ENCODE data around the gene DNASE1.

The DNASE1 gene

GRCh38 chr16:3645108-3645503, 9.4 kb upstream of the DNASE1 start:
- Histone ChIP-seq H3K4me3 (ENCODE audit: low read depth in 1 of 2, low read length in 1 of 2) (no peak overlapping the region), H3K27me3 (no peaks in the 10 kb centered on the region), H3K9me3 (no peaks in the 10 kb centered on the region), H3K36me3 (peaks cover 90% of the 10 kb centered on the region), H3K27ac (no peak overlapping the region), H3K4me1 (ENCODE audit: control insufficient read depth in 1 of 2, insufficient read depth in 1 of 2, low read depth in 1 of 2, low read length in 1 of 2) (no peaks in the 10 kb centered on the region)
- TF ChIP-seq CTCF (IDR thresholded peaks at IDR 0.05): no peak

- no peak overlapping the region for H3K27ac ChIP-seq
- no peaks in the 10 kb centered on the region for H3K9me3 ChIP-seq
- no peaks in the 10 kb centered on the region for H3K27me3 ChIP-seq
- TF ChIP-seq CTCF (IDR thresholded peaks at IDR 0.05): no peak
- H3K4me3 ChIP-seq (ENCODE audit: low read depth in 1 of 2, low read length in 1 of 2): no peak overlapping the region
- no peaks in the 10 kb centered on the region for H3K4me1 ChIP-seq (ENCODE audit: control insufficient read depth in 1 of 2, insufficient read depth in 1 of 2, low read depth in 1 of 2, low read length in 1 of 2)
- peaks cover 89% of the 10 kb centered on the region for H3K36me3 ChIP-seq
Observed at GRCh38 chr16:3645504-3646347, 8.8 kb upstream of the DNASE1 start.

GRCh38 chr16:3646348-3646920, 8.1 kb upstream of the DNASE1 start:
- H3K4me3 ChIP-seq (ENCODE audit: low read depth in 1 of 2, low read length in 1 of 2): no peak overlapping the region
- no peaks in the 10 kb centered on the region for H3K27me3 ChIP-seq
- TF ChIP-seq CTCF (IDR thresholded peaks at IDR 0.05): no peak
- no peaks in the 10 kb centered on the region for H3K9me3 ChIP-seq
- H3K36me3 ChIP-seq: peaks cover 89% of the 10 kb centered on the region
- H3K4me1 ChIP-seq (ENCODE audit: control insufficient read depth in 1 of 2, insufficient read depth in 1 of 2, low read depth in 1 of 2, low read length in 1 of 2): no peaks in the 10 kb centered on the region
- no peak overlapping the region for H3K27ac ChIP-seq

GRCh38 chr16:3650631-3651265, 3.7 kb upstream of the DNASE1 start:
- Histone ChIP-seq H3K27me3 (no peaks in the 10 kb centered on the region), H3K4me3 (ENCODE audit: low read depth in 1 of 2, low read length in 1 of 2) (no peak overlapping the region), H3K27ac (no peak overlapping the region), H3K4me1 (ENCODE audit: control insufficient read depth in 1 of 2, insufficient read depth in 1 of 2, low read depth in 1 of 2, low read length in 1 of 2) (no peaks in the 10 kb centered on the region), H3K36me3 (peaks cover 78% of the 10 kb centered on the region), H3K9me3 (no peaks in the 10 kb centered on the region)
- no peak for TF ChIP-seq CTCF (IDR thresholded peaks at IDR 0.05)

- H3K4me1 ChIP-seq (ENCODE audit: control insufficient read depth in 1 of 2, insufficient read depth in 1 of 2, low read depth in 1 of 2, low read length in 1 of 2): no peaks in the 10 kb centered on the region
- H3K27me3 ChIP-seq: no peaks in the 10 kb centered on the region
- TF ChIP-seq CTCF (IDR thresholded peaks at IDR 0.05): no peak
- H3K9me3 ChIP-seq: no peaks in the 10 kb centered on the region
- H3K36me3 ChIP-seq: peaks cover 78% of the 10 kb centered on the region
- no peak overlapping the region for H3K27ac ChIP-seq
- H3K4me3 ChIP-seq (ENCODE audit: low read depth in 1 of 2, low read length in 1 of 2): no peak overlapping the region
Observed at GRCh38 chr16:3651461-3652372, 2.8 kb upstream of the DNASE1 start.

All from neutrophil (primary cell).